CD4-positive, alpha-beta T cell treated with Interleukin-12 subunit alpha and Interleukin-12 subunit beta, for 1 hour (primary cell): ENCODE measurements around the gene ZNF408.
"Not testable (repeated sequence)": the region's sequence is repeated elsewhere in the genome, so short reads cannot be mapped to it uniquely, and the experiment has no call there.

Experiments
- DNase-seq: peaks from one replicate; pipeline ENCODE4 v3.0.0-alpha.2; 2020

ZNF408 gene

GRCh38 chr11:46698597-46698996, 2.2 kb upstream of the ZNF408 start:
- no peak for DNase-seq

DNA sequence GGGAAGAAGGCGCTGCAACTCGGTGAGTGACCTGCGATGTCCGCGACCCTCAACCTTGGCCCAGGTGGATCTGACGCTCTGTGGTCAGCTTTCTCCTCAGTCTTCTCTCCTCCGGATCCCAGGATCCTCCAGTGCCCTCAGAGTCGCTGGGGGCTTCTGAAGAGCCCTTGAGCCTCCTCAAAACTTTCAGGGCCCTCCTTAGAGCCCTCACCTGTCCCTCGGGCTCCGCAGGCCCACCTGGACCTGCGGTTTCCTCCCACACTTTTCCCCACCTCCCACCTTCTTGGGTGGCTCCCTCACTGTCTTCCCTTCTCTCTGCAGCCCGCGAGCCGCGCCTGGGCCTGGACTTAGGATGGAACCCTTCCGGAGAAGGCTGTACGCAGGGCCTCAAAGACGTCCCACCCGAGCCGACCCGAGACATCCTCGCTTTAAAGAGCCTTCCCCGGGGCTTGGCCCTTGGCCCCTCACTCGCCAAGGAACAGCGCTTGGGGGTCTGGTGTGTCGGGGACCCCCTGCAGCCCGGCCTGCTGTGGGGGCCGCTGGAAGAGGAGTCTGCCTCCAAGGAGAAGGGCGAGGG, 335 bp downstream of the ZNF408 start:
- no peak for DNase-seq

DNA sequence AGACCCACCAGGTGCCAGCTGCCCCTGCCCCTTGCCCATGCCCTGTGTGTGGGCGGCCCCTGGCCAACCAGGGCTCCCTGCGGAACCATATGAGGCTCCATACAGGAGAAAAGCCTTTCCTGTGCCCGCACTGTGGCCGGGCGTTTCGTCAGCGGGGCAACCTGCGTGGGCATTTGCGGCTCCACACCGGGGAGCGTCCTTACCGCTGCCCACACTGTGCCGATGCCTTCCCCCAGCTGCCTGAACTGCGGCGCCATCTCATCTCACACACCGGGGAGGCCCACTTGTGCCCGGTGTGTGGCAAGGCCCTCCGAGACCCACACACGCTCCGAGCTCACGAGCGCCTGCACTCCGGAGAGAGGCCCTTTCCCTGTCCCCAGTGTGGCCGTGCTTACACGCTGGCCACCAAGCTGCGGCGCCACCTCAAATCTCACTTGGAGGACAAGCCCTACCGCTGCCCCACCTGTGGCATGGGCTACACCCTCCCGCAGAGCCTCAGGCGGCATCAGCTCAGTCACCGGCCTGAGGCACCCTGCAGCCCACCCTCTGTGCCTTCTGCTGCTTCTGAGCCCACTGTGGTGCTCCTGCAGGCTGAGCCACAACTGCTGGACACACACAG, 4.3 kb downstream of the ZNF408 start:
- DNase-seq, result no peak

GRCh38 chr11:46706886-46707285, 6.1 kb downstream of the ZNF408 start:
- DNase-seq, result no peak

GRCh38 chr11:46709351-46709750, 8.5 kb downstream of the ZNF408 start:
- DNase-seq, result not testable (repeated sequence)

- DNase-seq, result no peak
Observed at GRCh38 chr11:46710821-46711269, 10.0 kb downstream of the ZNF408 start.

DNA sequence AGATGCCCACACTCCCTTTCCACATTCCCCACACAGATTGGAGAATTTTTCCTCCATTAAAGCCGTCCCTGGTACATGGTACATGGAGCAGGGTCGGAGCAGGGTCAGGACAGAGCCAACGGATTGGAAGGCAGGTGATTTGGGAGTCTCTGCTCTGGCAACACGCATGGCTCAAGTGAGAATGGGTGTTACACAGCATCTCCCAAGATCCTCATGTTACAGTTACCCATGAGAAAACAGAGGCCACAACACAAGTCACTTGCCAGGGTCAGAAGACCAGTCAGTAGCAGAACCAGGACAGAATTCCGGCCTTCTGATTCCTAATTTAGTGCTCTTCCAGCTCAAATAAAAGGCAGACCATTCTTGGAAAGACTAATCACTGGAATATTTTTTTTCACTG, 10.5 kb downstream of the ZNF408 start:
- DNase-seq, result no peak

DNA sequence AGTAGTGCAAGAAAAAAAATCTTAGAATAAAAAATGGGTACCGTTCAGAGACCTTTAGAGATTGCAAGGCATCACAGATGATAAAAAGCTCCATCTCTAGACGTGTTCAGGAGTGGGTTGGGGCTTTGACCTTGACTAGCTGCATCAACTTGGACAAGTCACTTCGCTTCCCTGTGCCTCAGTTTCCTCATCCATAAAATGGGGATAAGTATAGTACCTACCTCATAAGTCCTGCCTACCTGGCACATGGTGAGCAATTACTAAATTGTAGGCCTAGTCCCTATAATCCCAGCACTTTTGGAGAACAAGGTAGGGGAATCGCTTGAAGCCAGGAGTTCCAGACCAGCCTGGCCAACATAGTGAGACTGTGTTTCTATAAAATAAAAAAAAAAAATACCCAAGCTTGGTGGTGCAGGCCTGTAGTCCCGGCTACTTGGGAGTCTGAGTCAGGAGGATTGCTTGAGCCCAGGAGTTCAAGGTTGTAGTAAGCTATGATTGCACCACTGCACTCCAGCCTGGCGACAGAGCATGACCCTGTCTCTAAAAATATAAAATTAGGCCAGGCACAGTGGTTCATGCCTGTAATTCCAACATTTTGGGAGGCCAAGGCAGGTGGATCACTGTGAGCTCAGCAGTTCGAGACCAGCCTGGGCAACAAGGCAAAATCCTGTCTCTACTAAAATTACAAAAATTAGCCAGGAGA, 12.2 kb downstream of the ZNF408 start:
- no peak for DNase-seq

- not testable (repeated sequence) for DNase-seq
Observed at GRCh38 chr11:46717825-46718154, 17.0 kb downstream of the ZNF408 start.

GRCh38 chr11:46718155-46719019, 17.6 kb downstream of the ZNF408 start:
- DNase-seq, result no peak

DNA sequence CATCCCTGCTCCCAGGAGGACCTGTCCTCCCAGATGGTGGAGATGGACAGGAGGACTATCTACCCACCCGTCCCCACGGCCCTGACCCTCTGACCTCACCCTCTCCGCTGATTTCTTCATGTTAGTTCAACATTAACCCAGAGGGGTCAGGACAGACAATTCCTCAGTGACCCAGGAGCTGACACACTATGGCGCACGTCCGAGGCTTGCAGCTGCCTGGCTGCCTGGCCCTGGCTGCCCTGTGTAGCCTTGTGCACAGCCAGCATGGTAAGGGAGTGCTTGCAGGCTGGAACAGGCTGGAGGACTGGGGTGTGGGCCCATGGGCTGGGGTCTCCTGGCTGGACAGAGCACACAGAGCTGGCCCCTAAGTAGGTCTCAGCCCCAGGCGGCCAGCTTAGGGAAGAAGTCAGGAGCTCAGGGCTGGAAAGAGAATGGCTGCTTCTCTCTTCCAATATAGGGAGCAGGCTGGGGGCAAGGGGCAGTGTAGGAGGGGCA, 18.3 kb downstream of the ZNF408 start, which contains the start of gene F2:
Gene F2 (plus strand): TSS at position 166 of the 495 bp plus-strand sequence. CDS start 23 bp downstream, at position 189.
- DNase-seq, result no peak

- DNase-seq, result no peak
Observed at GRCh38 chr11:46719543-46720218, 18.9 kb downstream of the ZNF408 start.

- DNase-seq, result no peak
Observed at GRCh38 chr11:46721286-46721685, 20.5 kb downstream of the ZNF408 start.

DNA sequence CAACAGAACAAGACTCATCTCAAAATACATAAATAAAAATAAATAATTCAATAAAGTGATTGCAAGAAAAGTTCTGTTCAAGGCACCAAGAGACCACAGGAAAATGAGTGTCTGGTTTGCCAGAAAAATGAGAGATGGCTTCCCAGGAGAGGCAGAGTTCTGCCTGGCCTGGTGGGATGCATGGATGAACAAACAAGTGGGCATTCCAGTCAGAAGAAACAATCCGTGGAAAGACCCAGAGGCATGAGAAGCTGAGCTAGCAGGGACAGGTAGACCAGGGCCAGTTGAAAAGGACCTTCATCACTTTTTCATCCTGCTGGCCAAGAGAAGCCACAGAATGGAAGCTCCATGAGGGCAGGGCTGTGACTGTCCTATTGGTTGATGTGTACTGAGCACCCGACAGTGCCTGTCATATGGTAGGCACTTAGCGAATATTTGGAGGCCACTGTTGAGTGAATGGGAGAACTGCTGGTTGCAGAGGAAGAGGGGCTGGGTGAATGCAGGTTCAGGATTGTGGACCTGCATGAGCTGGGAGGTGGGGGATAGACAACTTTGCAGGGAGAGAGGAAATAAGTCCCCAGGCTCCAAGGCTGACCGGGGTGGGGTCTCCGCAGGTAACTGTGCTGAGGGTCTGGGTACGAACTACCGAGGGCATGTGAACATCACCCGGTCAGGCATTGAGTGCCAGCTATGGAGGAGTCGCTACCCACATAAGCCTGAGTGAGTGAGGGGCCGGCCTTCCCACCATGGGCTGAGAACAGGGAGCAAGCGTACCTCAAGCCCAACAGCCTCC, 21.9 kb downstream of the ZNF408 start:
- no peak for DNase-seq

DNA sequence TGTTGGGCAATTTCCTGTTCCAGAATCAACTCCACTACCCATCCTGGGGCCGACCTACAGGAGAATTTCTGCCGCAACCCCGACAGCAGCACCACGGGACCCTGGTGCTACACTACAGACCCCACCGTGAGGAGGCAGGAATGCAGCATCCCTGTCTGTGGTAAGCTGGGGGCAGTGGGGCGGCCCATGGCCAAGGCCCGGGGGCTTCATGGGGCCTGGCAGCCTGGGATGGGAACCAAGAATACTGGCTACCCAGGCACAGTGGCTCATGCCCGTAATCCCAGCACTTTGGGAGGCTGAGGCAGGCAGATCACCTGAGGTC, 22.5 kb downstream of the ZNF408 start:
- no peak for DNase-seq

- no peak for DNase-seq
Observed at GRCh38 chr11:46724088-46724487, 23.3 kb downstream of the ZNF408 start.

DNA sequence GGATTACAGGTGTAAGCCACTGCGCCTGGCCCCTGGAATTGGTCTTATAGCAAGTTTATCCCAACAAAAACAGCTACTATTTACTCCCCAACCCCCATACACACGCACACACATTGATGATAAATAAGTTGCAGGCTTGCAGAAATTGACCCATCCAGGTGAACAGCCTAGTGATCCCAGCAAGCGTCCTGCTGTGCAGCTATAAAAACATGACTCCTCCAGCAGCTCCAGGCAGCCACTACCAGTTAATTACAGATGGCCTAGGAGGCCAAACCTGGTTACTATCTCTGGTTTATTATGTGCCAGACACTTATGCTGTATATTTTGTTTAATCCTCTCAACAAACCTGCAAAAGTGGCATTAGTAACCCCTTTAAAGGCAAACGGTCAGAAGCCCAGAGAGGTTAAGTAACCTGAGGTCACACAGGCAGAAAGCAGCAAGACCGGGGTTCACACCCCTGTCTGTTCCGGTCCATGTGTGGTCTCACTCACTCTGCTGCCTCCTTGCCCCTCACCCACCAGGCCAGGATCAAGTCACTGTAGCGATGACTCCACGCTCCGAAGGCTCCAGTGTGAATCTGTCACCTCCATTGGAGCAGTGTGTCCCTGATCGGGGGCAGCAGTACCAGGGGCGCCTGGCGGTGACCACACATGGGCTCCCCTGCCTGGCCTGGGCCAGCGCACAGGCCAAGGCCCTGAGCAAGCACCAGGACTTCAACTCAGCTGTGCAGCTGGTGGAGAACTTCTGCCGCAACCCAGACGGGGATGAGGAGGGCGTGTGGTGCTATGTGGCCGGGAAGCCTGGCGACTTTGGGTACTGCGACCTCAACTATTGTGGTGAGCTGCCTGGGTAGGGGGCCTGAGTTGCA, 24.7 kb downstream of the ZNF408 start:
- no peak for DNase-seq

DNA sequence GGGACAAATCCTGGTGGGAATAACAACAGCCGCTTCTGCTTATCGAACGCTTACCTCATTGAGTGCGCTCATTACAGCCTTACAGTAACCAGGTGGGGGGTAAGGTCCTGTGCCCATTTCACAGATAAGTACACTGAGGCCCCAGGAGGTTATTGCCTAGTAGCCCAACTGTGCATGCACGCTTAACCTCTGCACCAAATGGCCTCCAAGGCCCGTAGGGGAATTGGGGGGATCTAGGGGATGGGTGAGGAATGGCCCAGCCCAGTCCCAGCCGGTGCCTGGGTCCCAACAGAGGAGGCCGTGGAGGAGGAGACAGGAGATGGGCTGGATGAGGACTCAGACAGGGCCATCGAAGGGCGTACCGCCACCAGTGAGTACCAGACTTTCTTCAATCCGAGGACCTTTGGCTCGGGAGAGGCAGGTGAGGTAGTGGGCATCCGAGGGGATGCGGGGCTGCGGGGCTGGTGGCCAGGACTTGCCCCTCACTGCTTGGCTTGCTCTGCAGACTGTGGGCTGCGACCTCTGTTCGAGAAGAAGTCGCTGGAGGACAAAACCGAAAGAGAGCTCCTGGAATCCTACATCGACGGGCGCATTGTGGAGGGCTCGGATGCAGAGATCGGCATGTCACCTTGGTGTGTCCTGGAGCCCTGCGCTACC, 25.5 kb downstream of the ZNF408 start:
- no peak for DNase-seq

DNA sequence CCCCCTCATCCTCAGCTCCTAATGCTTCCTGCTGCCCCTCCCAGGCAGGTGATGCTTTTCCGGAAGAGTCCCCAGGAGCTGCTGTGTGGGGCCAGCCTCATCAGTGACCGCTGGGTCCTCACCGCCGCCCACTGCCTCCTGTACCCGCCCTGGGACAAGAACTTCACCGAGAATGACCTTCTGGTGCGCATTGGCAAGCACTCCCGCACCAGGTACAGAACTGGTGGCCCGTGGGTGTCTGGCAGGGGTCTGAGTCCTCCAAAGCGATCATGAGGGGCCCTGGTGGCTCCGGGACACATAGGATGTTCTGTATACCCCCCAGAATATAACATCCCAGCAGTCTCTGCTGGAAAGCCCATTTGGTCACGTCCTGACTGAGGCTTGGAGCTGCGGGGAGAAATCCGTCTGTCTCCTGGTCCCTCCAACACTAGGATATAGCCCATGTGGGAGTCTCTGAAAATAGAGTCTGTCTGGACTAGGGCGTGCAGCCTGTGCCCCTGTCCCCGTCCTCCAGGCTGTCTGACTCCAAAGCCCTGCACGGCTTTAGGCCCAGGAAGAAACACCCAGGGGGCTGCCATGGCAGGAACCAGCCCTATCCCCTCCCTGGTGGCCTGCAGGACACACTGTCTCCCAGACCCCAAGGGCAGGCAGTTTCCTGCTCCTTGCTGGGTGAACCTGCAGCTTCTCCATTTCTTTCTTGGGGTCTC, 27.3 kb downstream of the ZNF408 start:
- no peak for DNase-seq

DNA sequence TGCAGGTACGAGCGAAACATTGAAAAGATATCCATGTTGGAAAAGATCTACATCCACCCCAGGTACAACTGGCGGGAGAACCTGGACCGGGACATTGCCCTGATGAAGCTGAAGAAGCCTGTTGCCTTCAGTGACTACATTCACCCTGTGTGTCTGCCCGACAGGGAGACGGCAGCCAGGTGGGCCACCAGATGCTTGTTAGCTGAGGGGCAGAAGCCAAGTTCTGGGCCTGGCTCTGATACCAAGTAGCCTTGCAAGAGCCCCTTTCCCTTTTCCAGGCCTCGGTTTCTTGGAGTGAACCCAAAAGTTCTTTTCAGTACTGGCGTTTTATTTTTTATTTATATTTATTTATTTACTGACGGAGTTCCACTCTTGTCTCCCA, 27.8 kb downstream of the ZNF408 start:
- DNase-seq, result no peak
